ENCODE results near the gene GPAM. TPM values are rescaled to one million over a fixed set of nuclear protein-coding genes. Genes with fewer than 3 reads are reported as not detected.
"Not testable (repeated sequence)": the region's sequence is repeated elsewhere in the genome, so short reads cannot be mapped to it uniquely, and the experiment has no call there.

The GPAM gene
- total RNA-seq, 1 experiment from 2014 or later = 16.0 TPM

GRCh38 chr10:112201334-112201733 is 17.8 kb upstream of the GPAM start:
- no CpG with 5 or more reads among the region's 1 CpG for WGBS (ENCODE audit: extremely low coverage, insufficient read length, low lambda C conversion rate)
- no peaks in the 10 kb centered on the region for H3K9me3 Mint-ChIP-seq
- no peaks in the 10 kb centered on the region for H4K20me1 ChIP-seq (ENCODE audit: control insufficient read depth, insufficient read depth, insufficient read length)
- H4K8ac ChIP-seq (replicated peaks; ENCODE audit: insufficient read length, low read depth, low read length) = no peak overlapping the region
- no peak overlapping the region for H2BK15ac ChIP-seq (ENCODE audit: low read depth, low read length)
- H3K4me3 Mint-ChIP-seq = no peak overlapping the region
- H3K9me3 ChIP-seq (ENCODE audit: control insufficient read depth, low read depth, low read length) = no peaks in the 10 kb centered on the region
- H3K27ac Mint-ChIP-seq = no peak overlapping the region
- peaks cover 15% of the 10 kb centered on the region for H3K27me3 Mint-ChIP-seq (ENCODE audit: low read depth)
- no peaks in the 10 kb centered on the region for H3K4me1 ChIP-seq (ENCODE audit: insufficient read depth, low read length)
- no peak for DNase-seq
- no peak overlapping the region for H2BK20ac ChIP-seq (ENCODE audit: low read depth, low read length, poor library complexity, severe bottlenecking)
- H3K36me3 Mint-ChIP-seq (ENCODE audit: insufficient read depth in 1 of 3, low read depth in 3 of 3) = no peaks in the 10 kb centered on the region
- no peaks in the 10 kb centered on the region for H3K23me2 ChIP-seq (ENCODE audit: insufficient read length, low read depth, low read length, poor library complexity, severe bottlenecking)
- H3K23ac ChIP-seq (ENCODE audit: insufficient read length, low read depth, low read length) = no peak overlapping the region
- H3K79me2 ChIP-seq (ENCODE audit: insufficient read depth, low read length) = no peaks in the 10 kb centered on the region
- no peak for TF ChIP-seq CTCF (conservative IDR thresholded peaks at IDR 0.05)
- no peak overlapping the region for H3K4me2 ChIP-seq (ENCODE audit: insufficient read depth, insufficient read length, low read length)
- no peaks in the 10 kb centered on the region for H3K4me1 Mint-ChIP-seq
- H2AK5ac ChIP-seq (ENCODE audit: insufficient read length, low read length) = no peak overlapping the region
- H4K91ac ChIP-seq (ENCODE audit: insufficient read length, low read depth, low read length) = no peak overlapping the region
- H2BK12ac ChIP-seq (ENCODE audit: insufficient read length, low read depth, low read length) = no peak overlapping the region
- no peak overlapping the region for H3K4ac ChIP-seq (ENCODE audit: low read depth, low read length)
- H2BK5ac ChIP-seq (ENCODE audit: insufficient read length, low read length) = no peak overlapping the region
- H2AFZ ChIP-seq (ENCODE audit: low read length) = no peak overlapping the region
- H3K9ac ChIP-seq (ENCODE audit: extremely low read depth, insufficient read length, low read length) = no peak overlapping the region
- H3K56ac ChIP-seq (ENCODE audit: insufficient read length, low read depth, low read length) = no peak overlapping the region
- no peaks in the 10 kb centered on the region for H3K27me3 ChIP-seq (ENCODE audit: insufficient read depth, low read length)
- H3K79me1 ChIP-seq (ENCODE audit: insufficient read depth, low read depth, low read length, poor library complexity, severe bottlenecking) = no peaks in the 10 kb centered on the region
- H2BK120ac ChIP-seq (ENCODE audit: low read depth, low read length, poor library complexity, severe bottlenecking) = no peak overlapping the region
- no peak overlapping the region for H4K5ac ChIP-seq (ENCODE audit: insufficient read length, low read depth, low read length)
- no peak overlapping the region for H3K27ac ChIP-seq (ENCODE audit: insufficient read length, low read depth, low read length)
- H3K14ac ChIP-seq (ENCODE audit: insufficient read depth, low read length) = no peak overlapping the region
- H3T11ph ChIP-seq (ENCODE audit: low read length) = no peak overlapping the region
- H3K18ac ChIP-seq (ENCODE audit: insufficient read length, low read depth, low read length) = no peak overlapping the region

GRCh38 chr10:112200259-112200658 is 16.7 kb upstream of the GPAM start:
- H3K18ac ChIP-seq (ENCODE audit: insufficient read length, low read depth, low read length); H3K4me1 Mint-ChIP-seq; H3K9ac ChIP-seq (ENCODE audit: extremely low read depth, insufficient read length, low read length); H3K23me2 ChIP-seq (ENCODE audit: insufficient read length, low read depth, low read length, poor library complexity, severe bottlenecking); H3K4me3 Mint-ChIP-seq; H3K79me1 ChIP-seq (ENCODE audit: insufficient read depth, low read depth, low read length, poor library complexity, severe bottlenecking); H3K56ac ChIP-seq (ENCODE audit: insufficient read length, low read depth, low read length); H3K9me3 ChIP-seq (ENCODE audit: control insufficient read depth, low read depth, low read length); H3K27me3 ChIP-seq (ENCODE audit: insufficient read depth, low read length); H3K4me2 ChIP-seq (ENCODE audit: insufficient read depth, insufficient read length, low read length); H2AK5ac ChIP-seq (ENCODE audit: insufficient read length, low read length); H4K5ac ChIP-seq (ENCODE audit: insufficient read length, low read depth, low read length); H3K27ac Mint-ChIP-seq; H2BK12ac ChIP-seq (ENCODE audit: insufficient read length, low read depth, low read length); H2BK20ac ChIP-seq (ENCODE audit: low read depth, low read length, poor library complexity, severe bottlenecking); H3K4ac ChIP-seq (ENCODE audit: low read depth, low read length); DNase-seq; H2BK15ac ChIP-seq (ENCODE audit: low read depth, low read length); H3K9me3 Mint-ChIP-seq; H3K4me1 ChIP-seq (ENCODE audit: insufficient read depth, low read length); H3K36me3 Mint-ChIP-seq (ENCODE audit: insufficient read depth in 1 of 3, low read depth in 3 of 3); H2AFZ ChIP-seq (ENCODE audit: low read length); H2BK5ac ChIP-seq (ENCODE audit: insufficient read length, low read length); H4K20me1 ChIP-seq (ENCODE audit: control insufficient read depth, insufficient read depth, insufficient read length); H4K8ac ChIP-seq (replicated peaks; ENCODE audit: insufficient read length, low read depth, low read length); H3K27ac ChIP-seq (ENCODE audit: insufficient read length, low read depth, low read length); H2BK120ac ChIP-seq (ENCODE audit: low read depth, low read length, poor library complexity, severe bottlenecking); H3K79me2 ChIP-seq (ENCODE audit: insufficient read depth, low read length); H4K91ac ChIP-seq (ENCODE audit: insufficient read length, low read depth, low read length); H3K23ac ChIP-seq (ENCODE audit: insufficient read length, low read depth, low read length); H3K14ac ChIP-seq (ENCODE audit: insufficient read depth, low read length); H3T11ph ChIP-seq (ENCODE audit: low read length): not testable (repeated sequence)
- H3K27me3 Mint-ChIP-seq (ENCODE audit: low read depth) = peaks cover 18% of the 10 kb centered on the region
- WGBS (ENCODE audit: extremely low coverage, insufficient read length, low lambda C conversion rate) = no CpG with 5 or more reads among the region's 5 CpGs

Data from H9 (cell line).